ENCODE results near the gene YPEL5.
"Not testable (repeated sequence)": the region's sequence is repeated elsewhere in the genome, so short reads cannot be mapped to it uniquely, and the experiment has no call there.

Gene YPEL5

DNA sequence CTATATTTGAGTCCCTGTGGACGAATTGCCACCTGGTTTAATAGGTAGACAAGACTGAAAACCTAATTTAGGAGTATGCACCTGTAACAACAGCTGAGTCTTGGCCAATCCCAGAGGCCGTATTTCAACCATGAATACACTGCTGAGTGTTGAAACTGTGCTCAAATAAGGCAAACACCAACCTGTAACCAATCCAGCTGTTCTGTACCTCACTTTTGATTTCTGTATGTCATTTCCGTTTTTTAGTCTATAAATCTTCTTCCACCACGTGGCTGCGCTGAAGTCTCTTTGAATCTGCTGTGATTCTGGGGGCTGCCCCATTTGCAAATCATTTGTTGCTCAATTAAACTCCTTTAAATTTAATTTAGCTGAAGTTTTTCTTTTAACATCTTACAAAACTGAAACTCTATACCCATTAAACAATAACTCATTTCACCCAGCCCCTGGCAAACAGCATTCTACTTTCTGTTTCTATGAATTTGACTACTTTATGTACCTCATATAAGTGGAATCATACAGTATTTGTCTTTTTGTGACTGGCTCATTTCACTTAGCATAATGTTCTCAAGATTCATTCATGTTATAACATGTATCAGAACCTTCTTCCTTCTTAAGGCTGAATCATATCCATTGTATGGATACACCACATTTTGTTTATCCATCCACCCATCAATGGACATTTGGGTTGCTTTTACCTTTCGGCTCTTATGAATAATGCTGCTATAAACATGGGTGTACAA, 7.5 kb upstream of the YPEL5 start:
- DNase-seq = no peak

DNA sequence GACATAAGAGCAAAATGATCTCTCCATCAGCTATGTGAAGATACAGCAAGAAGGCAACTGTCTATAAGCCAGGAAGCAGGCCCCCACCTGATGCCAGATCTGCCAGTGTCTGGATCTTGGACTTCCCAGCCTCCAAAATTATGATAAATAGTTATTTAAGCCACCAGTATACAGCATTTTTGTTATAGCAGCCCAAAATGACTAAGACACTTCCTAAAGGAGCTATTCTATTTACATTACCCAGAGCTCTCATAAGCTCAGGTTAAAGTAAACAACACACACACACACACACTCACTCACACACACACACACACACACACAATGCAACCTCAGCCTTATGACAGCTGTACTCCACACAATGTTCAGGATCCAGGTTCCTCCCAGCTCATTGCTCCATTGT, 5.7 kb upstream of the YPEL5 start:
- no peak for DNase-seq

DNA sequence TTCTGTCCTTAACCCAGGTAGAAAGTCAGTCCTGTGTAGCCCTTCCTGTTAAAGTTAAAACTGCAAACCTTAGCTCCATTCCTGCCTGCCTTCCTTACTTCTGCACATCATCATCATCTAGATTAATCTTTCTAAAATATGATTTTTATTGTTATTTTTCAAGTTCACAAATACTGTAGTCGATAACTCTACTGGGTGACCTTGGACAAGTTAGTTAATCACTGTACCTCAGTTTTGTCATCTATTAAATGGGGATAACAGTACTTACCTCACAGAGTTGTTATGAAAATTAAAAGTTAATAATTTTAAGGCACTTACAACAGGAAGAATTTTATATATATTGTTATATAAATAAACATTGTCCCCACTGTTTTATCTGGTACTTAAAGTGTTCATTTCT, 2.5 kb upstream of the YPEL5 start:
- DNase-seq = no peak

GRCh38 chr2:30144951-30145350, 1.9 kb upstream of the YPEL5 start:
- not testable (repeated sequence) for DNase-seq

- no peak for DNase-seq
These were observed 926 bp upstream of the YPEL5 start for GRCh38 chr2:30145826-30146336.

DNA sequence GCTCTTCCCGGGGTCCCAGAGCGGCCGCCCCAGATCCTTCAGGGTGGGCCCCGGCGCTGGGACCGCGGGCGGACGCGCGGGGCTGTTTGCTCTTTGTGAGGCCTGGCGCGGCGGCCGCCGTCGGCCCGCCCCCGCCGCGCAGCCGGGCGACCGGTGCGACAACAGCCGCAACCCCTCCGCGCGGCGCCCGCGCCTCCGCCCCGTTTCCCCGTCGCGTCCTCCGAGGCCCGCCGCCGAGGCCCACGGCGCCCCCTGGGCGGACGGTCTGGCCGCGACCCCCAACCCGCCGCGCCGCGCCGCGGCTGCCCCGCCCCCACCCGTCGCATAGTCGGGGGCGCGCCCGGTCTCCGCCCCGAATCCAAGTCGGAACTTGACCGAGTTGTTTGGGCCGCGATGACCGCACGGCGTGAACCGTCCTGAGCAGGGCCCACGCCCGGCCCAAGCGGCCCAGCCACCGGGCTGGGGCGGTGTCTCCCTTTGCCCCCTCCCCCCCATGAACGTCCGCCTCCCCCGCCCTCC, 448 bp downstream of the YPEL5 start:
- no peak for DNase-seq

- peak; percentile 57 for DNase-seq
These were observed 1.2 kb downstream of the YPEL5 start for GRCh38 chr2:30147715-30148610.

- no peak for DNase-seq
These were observed 2.0 kb downstream of the YPEL5 start for GRCh38 chr2:30148850-30149249.

DNA sequence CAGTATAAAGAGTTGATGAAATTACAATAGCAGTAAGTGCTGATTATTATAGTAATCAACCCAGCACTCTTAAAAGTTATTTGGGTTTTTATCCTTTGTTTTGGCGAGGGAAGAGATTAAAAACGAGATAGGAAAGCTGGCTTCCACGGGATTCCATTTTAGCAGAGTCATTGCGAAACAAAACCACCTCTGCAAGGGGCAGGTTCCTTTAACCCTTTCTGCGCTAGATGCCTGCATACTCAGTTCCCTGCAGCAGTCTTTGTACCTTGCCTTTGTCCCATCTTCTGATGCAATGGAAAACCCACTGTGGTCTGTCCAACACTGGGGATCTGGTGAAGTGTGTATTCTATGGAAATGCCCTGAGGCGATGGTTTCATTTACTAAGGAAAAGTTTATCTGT, 2.7 kb downstream of the YPEL5 start:
- DNase-seq = no peak

DNA sequence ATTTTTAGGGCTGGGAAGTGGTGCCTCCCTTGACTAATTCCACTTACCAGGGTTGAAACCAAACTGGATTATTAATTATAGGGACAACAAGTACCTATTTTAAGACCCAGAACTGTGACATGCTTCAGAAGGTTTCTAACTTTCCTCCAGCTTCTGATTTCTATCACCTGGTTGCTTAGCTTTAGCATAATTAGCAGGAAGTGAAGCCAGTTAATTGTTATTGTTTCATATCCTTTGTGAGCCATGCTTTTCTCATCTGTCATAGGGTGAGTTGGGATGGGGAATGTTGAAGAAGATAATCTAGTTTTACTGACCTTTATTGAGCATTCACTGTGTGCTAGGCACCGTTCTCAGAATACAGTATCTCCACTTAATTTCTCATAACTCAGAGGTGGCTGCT, 3.2 kb downstream of the YPEL5 start:
- no peak for DNase-seq

DNA sequence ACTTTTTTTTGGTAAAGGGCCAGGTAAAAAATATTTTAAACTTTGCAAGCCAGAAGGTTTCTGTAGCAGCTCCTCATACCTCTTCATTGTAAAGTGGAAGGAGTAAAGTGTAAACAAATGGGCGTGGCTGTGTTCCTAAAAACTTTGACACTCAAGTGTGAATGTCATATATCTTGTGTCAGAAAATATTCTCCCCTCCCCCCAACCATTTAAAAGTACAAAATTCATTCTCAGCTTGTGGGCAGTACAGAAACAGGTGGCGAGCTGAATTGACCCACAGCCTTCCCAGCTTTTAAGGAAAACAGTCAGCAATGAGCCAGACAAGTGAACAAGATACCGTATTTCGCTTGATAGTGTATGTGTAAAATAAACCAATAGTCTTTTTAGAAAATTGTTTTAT, 4.0 kb downstream of the YPEL5 start:
- DNase-seq = no peak

GRCh38 chr2:30152385-30152784, 5.6 kb downstream of the YPEL5 start:
- DNase-seq = no peak

- DNase-seq = no peak
These were observed 8.4 kb downstream of the YPEL5 start for GRCh38 chr2:30155202-30155601.

DNA sequence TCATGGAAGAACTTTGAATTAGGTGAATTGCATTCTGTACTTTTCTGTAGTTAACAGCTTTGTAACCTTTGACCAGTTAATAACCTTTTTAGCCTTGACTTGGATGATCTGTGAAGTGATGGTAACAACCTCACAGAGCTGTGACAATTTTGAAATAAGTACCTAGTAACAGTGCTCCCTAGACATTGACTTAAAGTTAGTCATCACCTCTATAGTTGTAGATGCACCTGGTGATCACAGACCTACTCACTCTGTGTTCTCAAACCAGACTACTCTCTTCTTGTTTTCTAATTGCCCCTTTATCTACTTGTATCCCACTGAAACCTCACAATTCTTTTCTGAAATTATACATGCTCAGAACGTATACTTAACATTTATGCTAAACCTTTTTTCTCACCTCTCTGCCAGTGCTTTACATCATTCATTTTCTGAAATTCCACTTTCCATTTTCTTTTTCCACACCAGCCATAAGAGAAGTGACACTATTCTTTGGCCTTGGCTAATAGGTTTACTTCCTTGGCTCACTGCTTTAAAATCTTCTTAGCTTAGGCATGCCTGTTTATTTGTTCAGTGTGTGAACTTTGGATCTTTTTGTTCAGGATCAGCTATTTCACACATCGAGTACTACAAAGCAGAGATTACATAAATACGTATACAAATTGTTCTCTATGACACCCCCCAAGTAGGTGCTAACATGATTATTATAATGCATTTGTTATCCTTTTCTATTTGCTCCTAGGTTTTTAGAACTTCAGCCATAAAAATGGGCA, 9.3 kb downstream of the YPEL5 start:
- no peak for DNase-seq

DNA sequence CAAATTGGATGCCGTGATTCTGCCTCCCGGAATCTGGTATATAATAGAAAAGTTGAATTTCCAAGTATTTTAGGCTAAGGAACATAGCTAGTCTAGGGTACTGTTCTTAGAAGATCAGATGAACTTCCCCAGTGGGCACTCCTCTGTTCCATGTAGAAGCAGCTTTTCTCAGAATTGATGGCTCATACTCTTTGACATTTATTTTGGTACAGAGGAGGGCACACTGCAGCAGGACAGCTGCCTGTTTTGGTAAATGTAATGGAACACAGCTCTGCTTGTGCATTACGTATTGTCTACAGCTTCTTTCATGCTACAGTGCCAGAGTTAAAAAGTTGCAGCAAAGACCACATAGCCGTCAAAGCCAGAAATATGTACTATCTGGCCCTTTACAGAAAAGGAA, 10.8 kb downstream of the YPEL5 start:
- no peak for DNase-seq

DNA sequence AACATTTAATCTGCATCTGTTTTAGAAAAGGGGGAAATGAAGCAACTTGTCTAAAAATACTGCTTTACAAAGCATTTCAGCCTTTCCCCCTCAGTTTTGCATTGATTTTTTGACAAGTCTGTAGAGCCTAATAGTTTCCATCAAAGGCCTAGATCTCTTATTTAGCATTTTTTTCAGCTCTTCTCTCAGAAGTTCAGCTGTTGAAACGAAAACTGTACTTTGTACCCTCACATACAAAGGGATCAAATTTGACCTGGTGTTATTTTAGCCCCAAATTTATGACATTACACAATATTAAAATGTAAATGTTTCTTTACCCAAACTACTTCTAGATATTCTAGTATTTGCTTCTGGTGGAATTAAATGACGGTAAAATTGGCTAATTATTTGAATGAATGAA, 13.0 kb downstream of the YPEL5 start:
- DNase-seq = no peak

- DNase-seq = no peak
These were observed 15.3 kb downstream of the YPEL5 start for GRCh38 chr2:30161929-30162706.

DNA sequence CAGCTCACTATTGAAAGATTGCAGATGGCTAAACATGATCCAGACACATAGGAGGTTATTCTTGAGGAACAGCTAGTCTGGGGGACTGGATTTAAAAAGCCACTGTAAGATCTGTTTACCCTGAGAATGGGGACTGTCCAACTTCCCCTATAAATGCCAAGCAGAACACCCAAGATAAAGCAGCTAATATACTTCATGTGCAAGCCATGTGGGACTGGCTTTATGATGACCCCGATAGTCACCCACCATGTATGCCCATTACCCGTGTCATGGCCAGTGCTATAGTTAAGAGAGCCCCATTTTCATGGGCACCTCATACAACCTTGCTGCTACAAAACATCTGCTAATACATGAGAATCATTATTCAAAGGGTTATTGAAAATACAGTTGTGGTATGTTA, 16.0 kb downstream of the YPEL5 start:
- DNase-seq = no peak

DNA sequence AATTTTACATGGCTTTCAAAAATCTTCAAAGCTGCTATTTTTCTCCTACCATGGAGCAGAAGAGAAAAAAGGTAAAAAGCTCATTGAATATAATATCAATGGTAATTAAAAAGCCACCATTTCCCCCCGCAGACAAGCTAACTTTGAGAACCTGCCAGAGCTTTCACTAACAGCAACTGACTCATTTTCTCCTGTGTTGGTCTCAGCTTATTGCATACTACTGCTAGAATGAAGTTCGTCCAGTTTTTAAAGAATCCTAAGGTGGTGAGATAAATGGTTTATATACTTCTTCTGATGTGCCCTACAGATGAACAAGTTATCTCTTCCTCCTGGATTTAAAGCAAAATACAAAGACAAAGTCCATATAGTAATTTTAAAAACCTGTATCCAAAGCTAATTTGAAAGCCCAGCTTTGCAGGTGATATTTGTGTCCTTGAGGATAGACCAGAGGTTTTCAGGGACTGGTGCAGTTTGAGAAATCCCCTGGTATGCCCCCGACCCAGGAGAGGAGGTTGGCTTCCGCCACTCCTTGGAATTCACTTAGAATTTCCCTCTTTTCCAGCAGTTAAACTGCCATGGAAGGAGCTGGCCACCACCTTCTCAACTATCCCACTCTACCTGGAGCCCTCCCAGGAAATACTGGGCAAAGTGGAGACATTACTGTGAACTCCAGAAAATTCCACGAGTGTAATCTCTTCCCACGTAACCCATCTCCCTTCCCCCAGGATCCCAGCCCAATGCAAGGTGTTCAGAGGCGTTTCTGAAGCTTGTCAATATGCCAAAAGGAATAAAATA, 17.5 kb downstream of the YPEL5 start:
- no peak for DNase-seq

GRCh38 chr2:30165050-30165520, 18.3 kb downstream of the YPEL5 start:
- peak; percentile 76 for DNase-seq

GRCh38 chr2:30165617-30166016, 18.8 kb downstream of the YPEL5 start:
- no peak for DNase-seq
